HG02970 (cell line): ENCODE measurements around the gene ABO.
"Not testable (repeated sequence)": the region's sequence is repeated elsewhere in the genome, so short reads cannot be mapped to it uniquely, and the experiment has no call there.

Source experiments
- ATAC-seq: cut with Tn5 transposase; IDR thresholded peaks from one replicate; pipeline ENCODE4 v1.9.1; 2021; ENCODE audit warnings: mild to moderate bottlenecking, moderate library complexity, moderate number of reproducible peaks; ENCODE audit not compliant: unreplicated experiment, low FRiP score

Gene ABO

DNA sequence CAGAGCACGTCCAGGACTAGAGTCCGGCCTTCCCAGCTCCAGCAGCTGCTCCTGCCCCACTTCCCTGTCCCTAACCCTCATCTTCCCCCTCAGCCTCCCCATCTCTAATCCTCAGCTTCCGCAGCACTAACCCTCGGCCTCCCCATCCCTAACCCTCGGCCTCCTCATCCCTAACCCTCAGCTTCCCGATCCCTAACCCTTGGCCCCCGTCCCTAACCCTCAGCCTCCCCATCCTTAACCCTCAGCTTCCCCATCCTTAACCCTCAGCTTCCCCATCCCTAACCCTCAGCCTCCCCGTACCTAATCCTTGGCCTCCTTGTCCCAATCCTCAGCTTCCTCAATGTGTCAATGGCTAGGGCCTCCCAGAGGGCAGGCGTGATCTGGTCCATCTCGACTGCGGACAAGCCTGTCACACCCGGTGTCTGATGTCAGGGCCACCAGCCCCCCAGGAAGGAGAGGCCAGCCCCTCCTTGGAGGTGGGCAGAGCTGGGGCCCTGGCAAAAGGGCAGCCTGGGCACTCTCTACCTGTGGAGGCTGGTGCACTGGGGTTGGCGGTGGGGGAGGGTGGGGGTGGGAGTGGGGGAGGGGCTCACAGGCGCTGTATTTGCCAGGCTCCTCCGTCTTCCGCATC is 67.3 kb downstream of the ABO start:
- ATAC-seq, result no peak

DNA sequence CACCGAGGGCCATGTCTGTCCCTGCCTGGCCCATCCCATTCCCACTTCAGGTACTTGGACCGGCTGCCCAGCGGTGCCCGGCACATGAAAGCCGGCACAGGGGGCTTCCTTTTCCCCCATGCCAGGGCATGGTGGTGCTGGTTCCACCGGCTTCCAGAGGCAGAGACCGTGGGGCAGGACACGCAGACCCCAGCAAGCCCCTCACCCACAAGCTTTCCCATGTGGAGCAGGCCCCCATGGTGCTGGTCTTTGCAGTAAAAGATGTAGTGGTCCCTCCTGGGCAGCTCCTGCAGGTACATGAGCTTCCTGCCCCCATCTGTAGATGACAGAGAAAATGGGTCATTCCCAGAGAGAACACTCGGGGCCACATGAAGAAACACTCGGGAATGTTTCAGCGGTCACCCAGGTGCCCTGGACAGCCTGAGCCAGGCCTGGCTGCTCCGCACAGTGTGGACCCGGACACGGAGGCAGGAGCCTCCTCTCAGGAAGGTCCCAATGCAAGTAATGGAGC is 67.9 kb downstream of the ABO start:
- ATAC-seq, result no peak

DNA sequence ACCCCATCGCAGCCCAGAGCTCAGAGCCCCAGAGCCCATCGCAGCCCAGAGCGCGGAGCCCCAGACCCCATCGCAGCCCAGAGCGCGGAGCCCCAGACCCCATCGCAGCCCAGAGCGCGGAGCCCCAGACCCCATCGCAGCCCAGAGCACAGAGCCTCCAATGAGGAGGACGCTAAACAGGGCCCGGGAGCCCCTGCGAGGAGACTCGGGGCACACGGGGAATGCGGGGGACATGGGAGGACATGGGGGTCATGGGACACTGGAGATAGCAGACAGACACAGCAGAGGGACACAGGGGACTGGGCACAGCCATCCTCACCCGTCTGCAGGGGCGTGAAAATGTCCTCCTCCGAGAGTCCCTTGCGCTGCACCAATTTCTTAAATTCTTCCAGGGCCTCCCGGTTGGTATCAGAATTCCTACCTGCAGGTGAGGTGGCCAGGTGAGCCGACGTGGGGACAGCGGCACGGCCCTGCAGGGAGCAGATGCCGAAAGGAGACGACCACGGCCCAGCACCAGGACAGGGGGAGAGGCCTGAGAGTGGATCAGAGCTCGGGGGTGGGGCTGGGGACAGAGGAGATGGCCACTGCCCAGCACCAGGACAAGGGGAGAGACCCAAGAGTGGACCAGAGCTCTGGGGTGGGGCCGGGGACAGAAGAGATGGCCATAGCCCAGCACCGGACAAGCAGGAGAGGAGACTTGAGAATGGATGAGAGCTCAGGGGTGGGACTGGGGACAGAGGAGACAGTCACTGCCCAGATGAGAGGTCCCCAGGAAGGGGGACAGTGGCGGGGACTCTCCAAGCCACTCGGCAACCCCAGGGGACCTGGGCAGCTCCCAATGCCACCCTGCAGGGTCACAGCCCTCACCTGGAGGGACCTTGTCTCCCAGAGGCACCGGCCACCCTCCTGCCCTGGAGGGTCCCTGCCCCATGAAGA is 68.7 kb downstream of the ABO start:
- ATAC-seq, result no peak

DNA sequence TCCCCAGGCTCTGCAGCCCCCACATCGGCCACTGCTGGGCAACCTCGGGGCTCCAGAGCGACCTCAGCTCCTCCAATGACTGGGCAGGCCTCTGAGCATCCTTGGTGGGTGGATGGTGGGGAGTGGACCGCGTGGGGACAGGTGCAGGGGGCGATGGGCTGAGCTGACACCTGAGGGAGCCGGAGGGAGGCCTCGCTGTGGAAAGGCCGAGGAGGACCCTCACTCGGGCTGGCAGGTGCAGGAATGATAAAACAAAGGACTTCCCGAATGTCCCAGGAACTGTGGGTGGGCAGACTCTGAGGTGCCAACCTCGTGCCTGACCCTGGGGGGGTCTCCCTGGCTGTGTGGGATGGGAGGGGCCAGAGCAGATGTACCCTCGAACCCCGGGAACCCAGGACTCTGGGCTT is 69.5 kb downstream of the ABO start:
- ATAC-seq, result not testable (repeated sequence)
